ENCODE measurements around the gene CCSER1. TPM values are rescaled to one million over a fixed set of nuclear protein-coding genes. Genes with fewer than 3 reads are reported as not detected.

CCSER1 gene
- total and polyA plus RNA-seq, 2 donors (not counting 1 experiment from before 2014, with no cell fraction given): 10.7 to 39.5 TPM

DNA sequence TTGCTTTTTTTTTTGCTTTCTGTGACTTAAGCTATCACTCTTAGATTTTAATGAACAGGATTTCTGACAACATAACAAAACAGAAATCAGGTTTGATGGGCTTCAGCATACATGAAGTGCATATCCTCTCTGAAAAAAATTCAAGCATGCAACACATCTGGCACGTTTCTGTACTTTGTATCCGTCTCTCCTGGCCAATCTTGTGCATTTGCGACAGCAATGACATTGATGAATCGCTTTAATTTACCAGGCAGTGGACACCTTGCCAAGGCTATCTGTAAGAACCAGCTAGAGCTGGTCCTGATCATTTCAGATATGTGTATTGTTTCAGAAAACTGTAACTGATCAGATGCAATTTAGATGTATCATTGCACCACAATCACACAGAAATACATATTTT is 93.3 kb downstream of the CCSER1 start:
- 96% methylated on average over 4 of the region's 4 CpGs for WGBS (ENCODE audit: insufficient coverage)
- Histone ChIP-seq H3K27ac (ENCODE audit: low read length in 2 of 2) (no peak overlapping the region), H3K27me3 (replicated peaks in 1 of 4; ENCODE audit: control extremely low read depth in 1 of 4, control insufficient read depth in 3 of 4, insufficient read depth in 4 of 4, low read length in 3 of 4) (no peaks in the 10 kb centered on the region), H3K4me1 (ENCODE audit: control insufficient read depth in 2 of 2, insufficient read depth in 2 of 2, low read length in 2 of 2) (peaks cover 0 to under 1% of the 10 kb centered on the region in 2 donors), H3K4me2 (replicated peaks; ENCODE audit: low read depth, low read length, poor library complexity, severe bottlenecking) (no peak overlapping the region), H4K20me1 (ENCODE audit: control insufficient read depth, insufficient read depth, low read length, poor library complexity, severe bottlenecking) (no peaks in the 10 kb centered on the region), H3K79me2 (ENCODE audit: control insufficient read depth, insufficient read depth, low read length) (peaks cover 27% of the 10 kb centered on the region), H3K36me3 (replicated peaks in 1 of 2; ENCODE audit: control extremely low read depth in 1 of 2, control insufficient read depth in 1 of 2, extremely low read depth in 1 of 2, insufficient read depth in 2 of 2, low read length in 1 of 2) (no peaks in the 10 kb centered on the region), H3K4me3 (ENCODE audit: control extremely low read depth in 1 of 5, extremely low read depth in 1 of 5, insufficient read depth in 1 of 5, low read depth in 2 of 5, low read length in 4 of 5) (no peak overlapping the region), H3K9me3 (ENCODE audit: control extremely low read depth in 1 of 3, control insufficient read depth in 2 of 3, insufficient read depth in 1 of 3, low read length in 2 of 3) (no peaks in the 10 kb centered on the region), H3K9ac (ENCODE audit: low read length) (no peak overlapping the region), H2AFZ (ENCODE audit: insufficient read depth, low read depth, low read length, poor library complexity, severe bottlenecking) (no peak overlapping the region)
- no peaks in the 10 kb centered on the region for H3K27me3 Mint-ChIP-seq
- ATAC-seq (ENCODE audit: low read depth) (no peak), DNase-seq (no peak)
- TF ChIP-seq, protein P1, sequence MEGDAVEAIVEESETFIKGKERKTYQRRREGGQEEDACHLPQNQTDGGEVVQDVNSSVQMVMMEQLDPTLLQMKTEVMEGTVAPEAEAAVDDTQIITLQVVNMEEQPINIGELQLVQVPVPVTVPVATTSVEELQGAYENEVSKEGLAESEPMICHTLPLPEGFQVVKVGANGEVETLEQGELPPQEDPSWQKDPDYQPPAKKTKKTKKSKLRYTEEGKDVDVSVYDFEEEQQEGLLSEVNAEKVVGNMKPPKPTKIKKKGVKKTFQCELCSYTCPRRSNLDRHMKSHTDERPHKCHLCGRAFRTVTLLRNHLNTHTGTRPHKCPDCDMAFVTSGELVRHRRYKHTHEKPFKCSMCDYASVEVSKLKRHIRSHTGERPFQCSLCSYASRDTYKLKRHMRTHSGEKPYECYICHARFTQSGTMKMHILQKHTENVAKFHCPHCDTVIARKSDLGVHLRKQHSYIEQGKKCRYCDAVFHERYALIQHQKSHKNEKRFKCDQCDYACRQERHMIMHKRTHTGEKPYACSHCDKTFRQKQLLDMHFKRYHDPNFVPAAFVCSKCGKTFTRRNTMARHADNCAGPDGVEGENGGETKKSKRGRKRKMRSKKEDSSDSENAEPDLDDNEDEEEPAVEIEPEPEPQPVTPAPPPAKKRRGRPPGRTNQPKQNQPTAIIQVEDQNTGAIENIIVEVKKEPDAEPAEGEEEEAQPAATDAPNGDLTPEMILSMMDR (IDR thresholded peaks at IDR 0.05): no peak
- TF ChIP-seq EZH2 (IDR thresholded peaks at IDR 0.05; ENCODE audit: borderline replicate concordance, insufficient read depth, low read depth, low read length, poor library complexity, severe bottlenecking): no peak
- ChIA-PET CTCF (no interaction called here), POLR2A (no interaction called here)
- no peak overlapping the region for H3K27ac Mint-ChIP-seq
- H3K9me3 Mint-ChIP-seq (ENCODE audit: insufficient read depth): no peaks in the 10 kb centered on the region
- intact Hi-C loops (cut with micrococcal nuclease): no loop called here
- no peak overlapping the region for H3K4me3 Mint-ChIP-seq
- peaks cover 12% of the 10 kb centered on the region for H3K4me1 Mint-ChIP-seq

DNA sequence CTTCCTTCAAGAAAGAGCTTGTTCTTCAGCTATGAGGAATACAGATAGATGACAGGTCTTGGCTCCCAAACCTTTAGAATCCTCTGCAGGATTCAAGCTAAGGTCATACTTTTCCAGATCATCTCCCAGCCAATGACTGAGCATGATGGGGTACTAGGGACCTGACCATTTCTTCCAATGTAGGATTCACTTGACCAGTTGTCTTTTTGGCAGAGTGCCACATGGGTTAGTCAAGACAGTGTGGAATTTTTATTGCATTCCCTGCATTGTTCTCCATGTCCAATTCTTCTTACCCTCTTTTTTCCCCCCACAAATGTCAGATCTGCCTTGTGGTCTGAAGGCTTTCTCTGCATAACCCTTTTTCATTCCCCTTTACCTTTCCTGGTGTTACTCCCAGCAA is 99.5 kb downstream of the CCSER1 start:
- no peak for TF ChIP-seq EZH2 (IDR thresholded peaks at IDR 0.05; ENCODE audit: borderline replicate concordance, insufficient read depth, low read depth, low read length, poor library complexity, severe bottlenecking)
- TF ChIP-seq, protein P1 (IDR thresholded peaks at IDR 0.05): no peak
- H3K79me2 ChIP-seq (ENCODE audit: control insufficient read depth, insufficient read depth, low read length): peaks cover 5% of the 10 kb centered on the region
- H2AFZ ChIP-seq (ENCODE audit: insufficient read depth, low read depth, low read length, poor library complexity, severe bottlenecking): no peak overlapping the region
- no peaks in the 10 kb centered on the region for H3K4me1 ChIP-seq (ENCODE audit: control insufficient read depth in 2 of 2, insufficient read depth in 2 of 2, low read length in 2 of 2)
- no peaks in the 10 kb centered on the region for H3K4me1 Mint-ChIP-seq
- CTCF ChIA-PET: no interaction called here
- no peak overlapping the region for H3K27ac Mint-ChIP-seq
- ATAC-seq (ENCODE audit: low read depth) (no peak), DNase-seq (no peak)
- H4K20me1 ChIP-seq (ENCODE audit: control insufficient read depth, insufficient read depth, low read length, poor library complexity, severe bottlenecking): no peaks in the 10 kb centered on the region
- no peaks in the 10 kb centered on the region for H3K9me3 Mint-ChIP-seq (ENCODE audit: insufficient read depth)
- no peaks in the 10 kb centered on the region for H3K27me3 ChIP-seq (replicated peaks in 1 of 4; ENCODE audit: control extremely low read depth in 1 of 4, control insufficient read depth in 3 of 4, insufficient read depth in 4 of 4, low read length in 3 of 4)
- POLR2A ChIA-PET: no interaction called here
- peaks cover 0 to 7% (median 0%) of the 10 kb centered on the region in 3 donors for H3K9me3 ChIP-seq (ENCODE audit: control extremely low read depth in 1 of 3, control insufficient read depth in 2 of 3, insufficient read depth in 1 of 3, low read length in 2 of 3)
- intact Hi-C loops (cut with micrococcal nuclease): no loop called here
- H3K9ac ChIP-seq (ENCODE audit: low read length): no peak overlapping the region
- no peak overlapping the region for H3K4me3 Mint-ChIP-seq
- no peaks in the 10 kb centered on the region for H3K27me3 Mint-ChIP-seq
- no peak overlapping the region for H3K27ac ChIP-seq (ENCODE audit: low read length in 2 of 2)
- H3K36me3 ChIP-seq (replicated peaks in 1 of 2; ENCODE audit: control extremely low read depth in 1 of 2, control insufficient read depth in 1 of 2, extremely low read depth in 1 of 2, insufficient read depth in 2 of 2, low read length in 1 of 2): no peaks in the 10 kb centered on the region
- H3K4me3 ChIP-seq (ENCODE audit: control extremely low read depth in 1 of 5, extremely low read depth in 1 of 5, insufficient read depth in 1 of 5, low read depth in 2 of 5, low read length in 4 of 5): no peak overlapping the region
- H3K4me2 ChIP-seq (replicated peaks; ENCODE audit: low read depth, low read length, poor library complexity, severe bottlenecking): no peak overlapping the region

Data from B cell (primary cell).